Spleen (tissue), 7 donors: ENCODE data around the gene SOWAHD.

Experiments used
- CTCF ChIP-seq, 11 experiments: fragments of 200-600 bp in 7 of 11; fragments of 450-650 bp in 4 of 11; sonication (generic) in 4 of 11; IDR thresholded peaks in 8 of 11; conservative IDR thresholded peaks in 3 of 11; 1 replicate in 7 of 11; 2 replicates in 4 of 11; pipeline versions ENCODE4 v1.4.0 to v1.8.0; 2016 to 2021; ENCODE audit warnings: antibody characterized with exemption in 11 of 11, inconsistent platforms in 4 of 11, mild to moderate bottlenecking in 1 of 11
- POLR2AphosphoS5 ChIP-seq, 3 donors: sonication (generic); formaldehyde crosslinking; IDR thresholded peaks; one replicate each; pipeline ENCODE4 v1.5.1; 2017; ENCODE audit warnings: antibody characterized with exemption in 3 of 3
- donor health status: DM: no; HTN: no; CAD: no; lungs with moderate emphysema.
- donor health status: DM: no; HTN: no; CAD: no.
- donor health status: DM: no; HTN: no; CAD: no.

DNA sequence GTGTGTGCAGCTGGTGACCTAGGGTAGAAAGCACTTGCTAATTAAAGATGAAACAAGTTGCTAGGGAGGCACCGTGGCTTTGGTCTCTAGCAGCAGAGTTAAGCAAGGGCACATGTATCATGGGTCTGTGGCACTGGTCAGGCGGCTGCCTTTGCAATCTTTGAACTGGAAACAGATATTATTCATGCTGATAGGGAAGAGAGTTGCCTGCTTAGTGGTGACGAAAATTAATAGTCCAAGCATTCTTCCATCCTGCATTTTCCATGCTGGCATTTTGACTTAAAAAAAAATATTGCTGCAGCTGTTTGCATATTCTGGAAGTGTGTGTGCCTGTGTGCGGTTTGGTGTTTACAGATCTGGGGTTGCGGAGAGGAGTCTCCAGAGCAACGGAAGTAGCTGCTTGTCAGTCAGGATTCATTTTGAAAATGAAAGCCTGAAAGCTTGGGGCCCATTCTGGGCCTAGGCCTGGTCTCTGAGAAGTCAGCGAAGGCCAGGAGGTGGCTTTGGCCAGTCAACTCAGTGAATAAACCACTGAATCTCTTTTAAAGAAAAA, 2.3 kb upstream of the SOWAHD start:
- TF ChIP-seq CTCF (IDR thresholded peaks at IDR 0.05 in 8 of 11, conservative IDR thresholded peaks at IDR 0.05 in 3 of 11): no peak
- TF ChIP-seq POLR2AphosphoS5 (IDR thresholded peaks at IDR 0.05): peak in 1 of 3 donors; percentile 47
